ENCODE results near the gene ARHGEF4.

DNA sequence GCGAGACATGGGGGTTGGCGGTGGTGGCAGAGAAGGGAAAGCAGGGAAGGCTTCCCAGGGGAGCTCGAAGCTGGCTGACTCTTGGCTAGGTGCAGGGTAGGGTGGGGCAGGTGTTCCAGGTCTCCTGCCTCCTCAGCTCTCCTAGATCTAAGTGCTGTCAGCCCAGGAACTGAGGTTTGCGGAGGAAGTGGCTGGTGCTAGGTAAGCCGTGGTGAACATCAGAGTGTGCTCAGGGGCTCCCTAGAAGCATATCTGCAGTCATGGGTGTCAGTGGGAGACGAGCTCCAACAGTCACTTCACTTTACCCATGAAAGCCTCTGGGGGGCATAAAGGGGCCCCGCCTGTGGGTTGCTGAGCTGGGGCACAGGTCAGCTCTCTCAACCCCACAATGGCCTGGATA is 34.1 kb downstream of the ARHGEF4 start:
- no peak for TF ChIP-seq POLR2AphosphoS5 (IDR thresholded peaks at IDR 0.05; ENCODE audit: borderline replicate concordance, low read depth, low read length)
- no peak for TF ChIP-seq EZH2 (IDR thresholded peaks at IDR 0.05)
- TF ChIP-seq FOXP2 (optimal IDR thresholded peaks at IDR 0.05; ENCODE audit: control extremely low read depth, extremely low read length, insufficient read depth) = no peak

Measured in SK-N-MC (cell line).